HCT116 (cell line): ENCODE data around the gene SCN2A. TPM values are rescaled to one million over a fixed set of nuclear protein-coding genes. Genes with fewer than 3 reads are reported as not detected.

Source experiments
- ATAC-seq: fragments of 200-7000 bp; cut with Tn5 transposase; 2 replicates; pipeline ENCODE4 v1.9.1; 2020; ENCODE audit warnings: mild to moderate bottlenecking, moderate library complexity
- BruUV-seq: library from RNA; stranded (reverse); fragments of 400-500 nt; replicated peaks from 2 replicates; lab custom pipeline; 2021; lab: Mats Ljungman, UMichigan
- CTCF ChIA-PET: fragments of 300-600 bp; sonication (Branson Sonifier 250); formaldehyde crosslinking; loops from one replicate; lab custom pipeline; 2021; ENCODE audit warnings: antibody characterized with exemption; lab: Charles Lee
- POLR2A ChIA-PET: fragments of 300-600, 350-600 bp; sonication (Branson Sonifier 250); formaldehyde crosslinking; loops from one replicate; lab custom pipeline; 2021; ENCODE audit warnings: antibody characterized with exemption; lab: Charles Lee
- RAD21 ChIA-PET, 2 experiments: fragments of 300-600 bp; sonication (Branson Sonifier 250); formaldehyde crosslinking; loops; one replicate each; lab custom pipeline; 2023; ENCODE audit warnings: low total read pairs in 2 of 2; ENCODE audit not compliant: uncharacterized antibody in 2 of 2, unreplicated experiment in 2 of 2, low non-redundant PET in 1 of 2; lab: Charles Lee
- DNase-seq: peaks from one replicate; pipeline ENCODE4 v3.0.0-alpha.2; 2010; ENCODE audit warnings: low read depth, low spot score
- H2AFZ ChIP-seq: fragments of 200-600 bp; shearing (Covaris generic), sonication (generic); 2 replicates; pipeline ENCODE4 v1.6.1; 2017; ENCODE audit warnings: low read depth, mixed run types, mixed read lengths, antibody characterized with exemption, low read length; ENCODE audit not compliant: poor library complexity, severe bottlenecking
- H3K27ac ChIP-seq: 2 replicates; pipeline ENCODE4 v1.5.1; 2012; ENCODE audit warnings: low read depth, low read length
- H3K27me3 ChIP-seq: fragments of 200-600 bp; sonication (generic); 2 replicates; pipeline ENCODE4 v1.6.1; 2016; ENCODE audit warnings: mixed run types, low read length, mixed read lengths; ENCODE audit not compliant: insufficient read depth
- H3K36me3 ChIP-seq, 2 experiments: fragments of 200-500 bp in 1 of 2; fragments of 200-600 bp in 1 of 2; sonication (Bioruptor generic) in 1 of 2; sonication (generic) in 1 of 2; 2 replicates each; pipeline versions ENCODE4 v1.5.1 to v1.6.1; 2014 to 2016; ENCODE audit warnings: low read length in 2 of 2, inconsistent platforms in 1 of 2, mixed read lengths in 1 of 2, mixed run types in 1 of 2; ENCODE audit not compliant: insufficient read depth in 2 of 2, control insufficient read depth in 1 of 2
- H3K4me1 ChIP-seq, 2 experiments: fragments of 200-600 bp in 1 of 2; sonication (generic) in 1 of 2; 2 replicates each; pipeline versions ENCODE4 v1.5.1 to v1.6.1; 2012 to 2017; ENCODE audit warnings: low read length in 2 of 2, inconsistent platforms in 1 of 2, mild to moderate bottlenecking in 1 of 2, mixed read lengths in 1 of 2, mixed run types in 1 of 2, moderate library complexity in 1 of 2; ENCODE audit not compliant: insufficient read depth in 2 of 2, control insufficient read depth in 1 of 2
- H3K4me2 ChIP-seq: fragments of 200-600 bp; sonication (generic); 2 replicates; pipeline ENCODE4 v1.6.1; 2017; ENCODE audit warnings: mixed run types, low read length, mixed read lengths
- H3K4me3 ChIP-seq, 2 experiments: fragments of 200-600 bp in 1 of 2; sonication (generic) in 1 of 2; replicated peaks in 1 of 2; 2 replicates each; pipeline ENCODE4 v1.5.1; 2011 to 2016; ENCODE audit warnings: low read length in 2 of 2, control low read depth in 1 of 2, low read depth in 1 of 2, mild to moderate bottlenecking in 1 of 2, mixed read lengths in 1 of 2, mixed run types in 1 of 2
- H3K79me2 ChIP-seq: fragments of 200-600 bp; sonication (generic); 2 replicates; pipeline ENCODE4 v1.6.1; 2017; ENCODE audit warnings: mild to moderate bottlenecking, mixed run types, low read length, moderate library complexity, mixed read lengths; ENCODE audit not compliant: insufficient read depth
- H3K9ac ChIP-seq: fragments of 200-600 bp; sonication (generic); 2 replicates; pipeline ENCODE4 v1.6.1; 2016; ENCODE audit warnings: low read length, mixed read lengths
- H3K9me2 ChIP-seq: fragments of 200-600 bp; sonication (generic), shearing (Covaris generic); 2 replicates; pipeline ENCODE4 v1.6.1; 2017; ENCODE audit warnings: mixed run types, mild to moderate bottlenecking, moderate library complexity; ENCODE audit not compliant: insufficient read depth
- H3K9me3 ChIP-seq, 2 experiments: fragments of 200-500 bp in 1 of 2; fragments of 200-600 bp in 1 of 2; sonication (Bioruptor generic) in 1 of 2; sonication (generic) in 1 of 2; 2 replicates each; pipeline ENCODE4 v1.6.1; 2014 to 2017; ENCODE audit warnings: low read length in 2 of 2, mixed read lengths in 2 of 2, inconsistent platforms in 1 of 2, low read depth in 1 of 2, mild to moderate bottlenecking in 1 of 2, mixed run types in 1 of 2, moderate library complexity in 1 of 2; ENCODE audit not compliant: control insufficient read depth in 1 of 2, insufficient read depth in 1 of 2
- H4K20me1 ChIP-seq: fragments of 200-600 bp; sonication (generic), shearing (Covaris generic); 2 replicates; pipeline ENCODE4 v1.6.1; 2017; ENCODE audit warnings: mixed run types, mild to moderate bottlenecking, moderate library complexity; ENCODE audit not compliant: insufficient read depth
- CBX3 ChIP-seq: IDR thresholded peaks from 2 replicates; pipeline ENCODE4 v1.6.1; 2012; ENCODE audit warnings: low read depth
- CEBPB ChIP-seq: IDR thresholded peaks from 2 replicates; pipeline ENCODE4 v1.6.1; 2012; ENCODE audit warnings: low read depth
- EGR1 ChIP-seq: IDR thresholded peaks from 2 replicates; pipeline ENCODE4 v1.6.1; 2012; ENCODE audit warnings: low read depth
- ELF1 ChIP-seq: IDR thresholded peaks from 2 replicates; pipeline ENCODE4 v1.6.1; 2012; ENCODE audit warnings: low read depth, borderline replicate concordance
- EZH2 ChIP-seq: fragments of 200-600 bp; sonication (generic); IDR thresholded peaks from 2 replicates; pipeline ENCODE4 v1.6.1; 2017; ENCODE audit warnings: antibody characterized with exemption, mixed run types
- EZH2phosphoT487 ChIP-seq: fragments of 200-600 bp; IDR thresholded peaks from 2 replicates; pipeline ENCODE4 v1.6.1; 2018; ENCODE audit warnings: antibody characterized with exemption, borderline replicate concordance
- FOSL1 ChIP-seq: IDR thresholded peaks from 2 replicates; pipeline ENCODE4 v1.6.1; 2012; ENCODE audit warnings: low read depth
- JUND ChIP-seq: IDR thresholded peaks from 2 replicates; pipeline ENCODE4 v1.6.1; 2012
- MAX ChIP-seq: IDR thresholded peaks from 2 replicates; pipeline ENCODE4 v1.6.1; 2012
- POLR2A ChIP-seq: IDR thresholded peaks from 2 replicates; pipeline ENCODE4 v1.7.0; 2011; ENCODE audit warnings: borderline replicate concordance; ENCODE audit not compliant: insufficient read depth, insufficient read length; ENCODE audit errors: extremely low read depth
- POLR2AphosphoS5 ChIP-seq: IDR thresholded peaks from 2 replicates; pipeline ENCODE4 v1.6.1; 2011; ENCODE audit warnings: mild to moderate bottlenecking, low read depth, low read length, moderate library complexity
- SP1 ChIP-seq: IDR thresholded peaks from 2 replicates; pipeline ENCODE4 v1.6.1; 2012; ENCODE audit warnings: low read depth
- ZFX ChIP-seq: fragments of 450-650 bp; IDR thresholded peaks from 2 replicates; pipeline ENCODE4 v1.6.1; 2017
- intact Hi-C: fragments of 100-400 bp; cut with micrococcal nuclease; formaldehyde crosslinking; loops from 2 replicates; pipeline ENCODE4 v1.10.0; 2022
- total RNA-seq: library from RNA; stranded (reverse); gene quantifications from one replicate; pipeline ENCODE4 v1.2.1, GENCODE V29; 2021; ENCODE audit not compliant: unreplicated experiment
- TF ChIP-seq, protein P1 (sequence below): IDR thresholded peaks from 2 replicates; pipeline ENCODE4 v1.6.1; 2011; ENCODE audit warnings: mild to moderate bottlenecking, low read length, moderate library complexity; ENCODE audit not compliant: insufficient replicate concordance; ENCODE audit errors: extremely low read depth

SCN2A gene
- total RNA-seq, 1 experiment from 2014 or later = 0.25 TPM

GRCh38 chr2:165198181-165198580, 41.0 kb upstream of the SCN2A start:
- H3K9me3 ChIP-seq = no peaks in the 10 kb centered on the region
- no peaks in the 10 kb centered on the region for H3K4me1 ChIP-seq
- H4K20me1 ChIP-seq = no peaks in the 10 kb centered on the region
- H3K36me3 ChIP-seq = no peaks in the 10 kb centered on the region
- BruUV-seq = no TSS peak
- intact Hi-C loops = no loop called here
- H3K4me3 ChIP-seq = no peak overlapping the region
- no peak overlapping the region for H3K27ac ChIP-seq
- H3K79me2 ChIP-seq = no peaks in the 10 kb centered on the region
- no peak for DNase-seq
- no peak overlapping the region for H2AFZ ChIP-seq
- ChIA-PET CTCF (no interaction called here), RAD21 (no interaction called here), POLR2A (no interaction called here)
- H3K9ac ChIP-seq = no peak overlapping the region
- TF ChIP-seq EGR1 = no peak
- no peak for TF ChIP-seq ELF1
- TF ChIP-seq POLR2A = no peak
- no peak for TF ChIP-seq EZH2phosphoT487
- ATAC-seq = no peak
- no peak overlapping the region for H3K4me2 ChIP-seq
- peaks cover 56% of the 10 kb centered on the region for H3K27me3 ChIP-seq
- H3K9me2 ChIP-seq = no peaks in the 10 kb centered on the region

DNA sequence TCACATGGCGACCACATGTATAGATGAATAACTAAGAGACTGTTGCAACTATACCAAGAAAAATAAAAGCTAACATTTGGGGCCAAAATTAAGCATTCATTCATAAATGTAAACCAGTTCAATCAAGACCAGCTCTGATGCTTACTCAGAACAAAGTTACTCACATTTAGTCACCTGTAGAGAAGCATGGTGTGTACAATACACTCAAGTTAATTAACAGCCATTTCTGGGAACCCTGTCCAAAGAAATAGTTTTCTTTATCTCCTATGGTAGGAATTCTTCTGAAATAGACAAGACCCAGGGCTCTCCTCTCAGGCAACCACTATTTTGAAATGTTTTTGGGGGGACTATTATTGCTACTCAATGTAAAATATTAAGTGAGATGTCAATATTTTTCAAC, 37.0 kb upstream of the SCN2A start:
- Histone ChIP-seq H3K79me2 (no peaks in the 10 kb centered on the region), H3K9me2 (no peaks in the 10 kb centered on the region), H3K4me1 (no peaks in the 10 kb centered on the region), H3K27ac (no peak overlapping the region), H3K27me3 (peaks cover 44% of the 10 kb centered on the region), H3K9ac (no peak overlapping the region), H4K20me1 (no peaks in the 10 kb centered on the region), H3K9me3 (no peaks in the 10 kb centered on the region), H3K36me3 (no peaks in the 10 kb centered on the region), H2AFZ (no peak overlapping the region), H3K4me3 (no peak overlapping the region), H3K4me2 (no peak overlapping the region)
- ChIA-PET CTCF (interaction anchor here (1.0 to 2.3 kb wide), 5 partner anchors 37 to 210 kb away, joined by 3 to 17 read pairs (median 6); partner anchors contain the start of gene SCN2A), RAD21 (no interaction called here), POLR2A (no interaction called here)
- TF ChIP-seq SP1 (no peak), CBX3 (no peak), EZH2 (no peak), JUND (no peak), ZFX (no peak), FOSL1 (no peak), POLR2AphosphoS5 (no peak), POLR2A (no peak), MAX (no peak), CEBPB (no peak)
- TF ChIP-seq, protein P1, sequence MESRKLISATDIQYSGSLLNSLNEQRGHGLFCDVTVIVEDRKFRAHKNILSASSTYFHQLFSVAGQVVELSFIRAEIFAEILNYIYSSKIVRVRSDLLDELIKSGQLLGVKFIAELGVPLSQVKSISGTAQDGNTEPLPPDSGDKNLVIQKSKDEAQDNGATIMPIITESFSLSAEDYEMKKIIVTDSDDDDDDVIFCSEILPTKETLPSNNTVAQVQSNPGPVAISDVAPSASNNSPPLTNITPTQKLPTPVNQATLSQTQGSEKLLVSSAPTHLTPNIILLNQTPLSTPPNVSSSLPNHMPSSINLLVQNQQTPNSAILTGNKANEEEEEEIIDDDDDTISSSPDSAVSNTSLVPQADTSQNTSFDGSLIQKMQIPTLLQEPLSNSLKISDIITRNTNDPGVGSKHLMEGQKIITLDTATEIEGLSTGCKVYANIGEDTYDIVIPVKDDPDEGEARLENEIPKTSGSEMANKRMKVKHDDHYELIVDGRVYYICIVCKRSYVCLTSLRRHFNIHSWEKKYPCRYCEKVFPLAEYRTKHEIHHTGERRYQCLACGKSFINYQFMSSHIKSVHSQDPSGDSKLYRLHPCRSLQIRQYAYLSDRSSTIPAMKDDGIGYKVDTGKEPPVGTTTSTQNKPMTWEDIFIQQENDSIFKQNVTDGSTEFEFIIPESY = no peak
- intact Hi-C loops = loop anchor here (5.0 kb wide), 2 partner anchors 200 to 465 kb away; no protein-coding TSS in a partner anchor
- no peak for ATAC-seq
- no TSS peak for BruUV-seq
- no peak for DNase-seq
